Liver (tissue), 9 donors: ENCODE results near the gene DSCAM. TPM values are rescaled to one million over a fixed set of nuclear protein-coding genes. Genes with fewer than 3 reads are reported as not detected.

ENCODE experiments used
- DNase-seq: peaks from one replicate; pipeline ENCODE4 v3.0.0-alpha.2; 2017; ENCODE audit warnings: low spot score
- H3K27ac ChIP-seq, 2 donors: one replicate each; pipeline ENCODE4 v1.7.0; 2013; ENCODE audit warnings: inconsistent platforms in 2 of 2, low read length in 2 of 2, control low read depth in 1 of 2, low read depth in 1 of 2, mild to moderate bottlenecking in 1 of 2
- H3K27me3 ChIP-seq, 4 donors: one replicate each; pipeline versions ENCODE4 v1.6.1 to v1.7.0; 2013; ENCODE audit warnings: low read length in 3 of 4, inconsistent platforms in 1 of 4, mild to moderate bottlenecking in 1 of 4, moderate library complexity in 1 of 4; ENCODE audit not compliant: control insufficient read depth in 4 of 4, insufficient read depth in 4 of 4
- H3K36me3 ChIP-seq, 4 donors: one replicate each; pipeline versions ENCODE4 v1.6.1 to v1.7.0; 2013; ENCODE audit warnings: low read length in 3 of 4, mild to moderate bottlenecking in 3 of 4, low read depth in 1 of 4, moderate library complexity in 1 of 4; ENCODE audit not compliant: control insufficient read depth in 4 of 4, insufficient read depth in 3 of 4
- H3K4me1 ChIP-seq, 4 donors: one replicate each; pipeline versions ENCODE4 v1.6.1 to v1.7.0; 2013; ENCODE audit warnings: low read length in 3 of 4, mild to moderate bottlenecking in 3 of 4, moderate library complexity in 1 of 4; ENCODE audit not compliant: control insufficient read depth in 4 of 4, insufficient read depth in 4 of 4
- H3K4me3 ChIP-seq, 3 donors: one replicate each; pipeline versions ENCODE4 v1.6.1 to v1.7.0; 2013; ENCODE audit warnings: low read length in 3 of 3, control low read depth in 1 of 3, low read depth in 1 of 3, mild to moderate bottlenecking in 1 of 3
- H3K9ac ChIP-seq, 2 donors: one replicate each; pipeline ENCODE4 v1.7.0; 2013; ENCODE audit warnings: low read length in 2 of 2, mild to moderate bottlenecking in 2 of 2, moderate library complexity in 2 of 2, control low read depth in 1 of 2, low read depth in 1 of 2
- H3K9me3 ChIP-seq, 4 donors: one replicate each; pipeline versions ENCODE4 v1.6.1 to v1.7.0; 2013; ENCODE audit warnings: low read length in 3 of 4; ENCODE audit not compliant: control insufficient read depth in 4 of 4
- EGR1 ChIP-seq, 2 donors: IDR thresholded peaks; 2 replicates each; pipeline ENCODE4 v1.6.1; 2016 to 2018; ENCODE audit warnings: antibody characterized with exemption in 2 of 2, low read depth in 2 of 2
- FOXA1 ChIP-seq: IDR thresholded peaks from 2 replicates; pipeline ENCODE4 v1.6.1; 2016; ENCODE audit warnings: antibody characterized with exemption
- FOXA2 ChIP-seq: IDR thresholded peaks from 2 replicates; pipeline ENCODE4 v1.6.1; 2016; ENCODE audit warnings: antibody characterized with exemption
- GABPA ChIP-seq, 2 donors: IDR thresholded peaks in 1 of 2; conservative IDR thresholded peaks in 1 of 2; 2 replicates each; pipeline ENCODE4 v1.6.1; 2016; ENCODE audit warnings: antibody characterized with exemption in 2 of 2, mild to moderate bottlenecking in 1 of 2, moderate library complexity in 1 of 2
- HNF4A ChIP-seq, 2 donors: conservative IDR thresholded peaks; 2 replicates each; pipeline ENCODE4 v1.6.1; 2016; ENCODE audit warnings: antibody characterized with exemption in 2 of 2, mild to moderate bottlenecking in 2 of 2
- HNF4G ChIP-seq: IDR thresholded peaks from 2 replicates; pipeline ENCODE4 v1.6.1; 2016; ENCODE audit warnings: antibody characterized with exemption
- JUND ChIP-seq, 2 donors: IDR thresholded peaks; 2 replicates each; pipeline ENCODE4 v1.6.1; 2016; ENCODE audit warnings: antibody characterized with exemption in 2 of 2
- NR2F2 ChIP-seq: IDR thresholded peaks from 2 replicates; pipeline ENCODE4 v1.6.1; 2016; ENCODE audit warnings: antibody characterized with exemption
- RXRA ChIP-seq, 2 donors: IDR thresholded peaks; 2 replicates each; pipeline ENCODE4 v1.6.1; 2017 to 2018; ENCODE audit warnings: antibody characterized with exemption in 2 of 2, mild to moderate bottlenecking in 1 of 2
- SP1 ChIP-seq: IDR thresholded peaks from 2 replicates; pipeline ENCODE4 v1.6.1; 2018; ENCODE audit warnings: antibody characterized with exemption, mild to moderate bottlenecking
- TAF1 ChIP-seq: conservative IDR thresholded peaks from 2 replicates; pipeline ENCODE4 v1.6.1; 2016; ENCODE audit warnings: antibody characterized with exemption, mild to moderate bottlenecking
- YY1 ChIP-seq: IDR thresholded peaks from 2 replicates; pipeline ENCODE4 v1.6.1; 2016; ENCODE audit warnings: antibody characterized with exemption, mild to moderate bottlenecking
- WGBS: extraction: QIAGEN DNeasy Blood & Tissue Kit; methylation state at CpG from one replicate; pipeline ENCODE4 v1.1.7; 2013; 5-methylcytosine and 5-hydroxymethylcytosine counted together
- polyA plus RNA-seq, 2 donors: library from polyadenylated mRNA; stranded (reverse) in 1 of 2; unstranded in 1 of 2; fragments of 200-250 nt in 1 of 2; fragments of >200 nt in 1 of 2; fragmentation: Nextera tagmentation in 1 of 2; extraction: Ambion mirVana in 1 of 2; gene quantifications; one replicate each; pipeline versions ENCODE4 v1.2.1 to v1.2.3, GENCODE V29; 2013 to 2015
- total RNA-seq, 2 donors: library from RNA; depleted of rRNA; stranded (reverse); fragments of >200 nt; gene quantifications; one replicate each; pipeline ENCODE4 v1.2.3, GENCODE V29; 2014
- TF ChIP-seq, protein P1 (sequence below): fragments of 150-350 bp; IDR thresholded peaks from 2 replicates; pipeline ENCODE4 v1.5.1; 2017; ENCODE audit warnings: improper control_type of control experiment, low read depth, low read length; ENCODE audit not compliant: missing input control
- TF ChIP-seq, protein P2 (sequence below): IDR thresholded peaks from 2 replicates; pipeline ENCODE4 v1.6.1; 2016; ENCODE audit warnings: antibody characterized with exemption
- TF ChIP-seq, protein P3 (sequence below): IDR thresholded peaks from 2 replicates; pipeline ENCODE4 v1.6.1; 2016; ENCODE audit warnings: antibody characterized with exemption, mild to moderate bottlenecking
- TF ChIP-seq, protein P4 (sequence below): IDR thresholded peaks from 2 replicates; pipeline ENCODE4 v1.6.1; 2016; ENCODE audit warnings: antibody characterized with exemption
- TF ChIP-seq, protein P5 (sequence below): IDR thresholded peaks from 2 replicates; pipeline ENCODE4 v1.6.1; 2016; ENCODE audit warnings: antibody characterized with exemption
- donor health status: healthy.
- donor health status: healthy.
- donor health status: healthy.
- donor health status: healthy.
- donor health status: healthy.

The DSCAM gene
- total and polyA plus RNA-seq, 4 donors = 0.02 to 0.23 (median 0.10) TPM

DNA sequence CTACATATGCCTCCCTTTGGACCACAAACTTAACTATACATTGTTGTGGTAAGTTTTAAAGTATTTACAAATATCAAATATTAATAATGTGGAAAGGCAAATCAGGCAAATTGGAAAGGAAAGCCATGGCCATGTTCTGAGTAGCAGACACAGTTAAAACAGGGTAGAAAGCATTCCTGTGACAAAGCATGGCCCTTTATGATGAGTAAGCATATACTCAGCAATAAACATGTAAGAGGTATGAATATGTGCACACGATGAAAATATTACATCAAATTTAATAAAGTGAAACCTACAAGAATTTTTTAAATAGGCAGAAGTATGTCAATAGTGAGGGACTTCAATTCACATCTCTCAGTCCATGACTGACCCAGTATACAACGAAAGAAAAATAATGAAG, 389.2 kb downstream of the DSCAM start:
- TF ChIP-seq, protein P1, sequence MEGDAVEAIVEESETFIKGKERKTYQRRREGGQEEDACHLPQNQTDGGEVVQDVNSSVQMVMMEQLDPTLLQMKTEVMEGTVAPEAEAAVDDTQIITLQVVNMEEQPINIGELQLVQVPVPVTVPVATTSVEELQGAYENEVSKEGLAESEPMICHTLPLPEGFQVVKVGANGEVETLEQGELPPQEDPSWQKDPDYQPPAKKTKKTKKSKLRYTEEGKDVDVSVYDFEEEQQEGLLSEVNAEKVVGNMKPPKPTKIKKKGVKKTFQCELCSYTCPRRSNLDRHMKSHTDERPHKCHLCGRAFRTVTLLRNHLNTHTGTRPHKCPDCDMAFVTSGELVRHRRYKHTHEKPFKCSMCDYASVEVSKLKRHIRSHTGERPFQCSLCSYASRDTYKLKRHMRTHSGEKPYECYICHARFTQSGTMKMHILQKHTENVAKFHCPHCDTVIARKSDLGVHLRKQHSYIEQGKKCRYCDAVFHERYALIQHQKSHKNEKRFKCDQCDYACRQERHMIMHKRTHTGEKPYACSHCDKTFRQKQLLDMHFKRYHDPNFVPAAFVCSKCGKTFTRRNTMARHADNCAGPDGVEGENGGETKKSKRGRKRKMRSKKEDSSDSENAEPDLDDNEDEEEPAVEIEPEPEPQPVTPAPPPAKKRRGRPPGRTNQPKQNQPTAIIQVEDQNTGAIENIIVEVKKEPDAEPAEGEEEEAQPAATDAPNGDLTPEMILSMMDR = no peak
- TF ChIP-seq SP1 (no peak), HNF4A (conservative IDR thresholded peaks at IDR 0.05) (no peak), GABPA (IDR thresholded peaks at IDR 0.05 in 1 of 2, conservative IDR thresholded peaks at IDR 0.05 in 1 of 2) (no peak), HNF4G (no peak), FOXA1 (no peak), YY1 (no peak), RXRA (IDR thresholded peaks at IDR 0.05) (no peak), TAF1 (no peak), JUND (IDR thresholded peaks at IDR 0.05) (no peak), NR2F2 (no peak)
- TF ChIP-seq, protein P2, sequence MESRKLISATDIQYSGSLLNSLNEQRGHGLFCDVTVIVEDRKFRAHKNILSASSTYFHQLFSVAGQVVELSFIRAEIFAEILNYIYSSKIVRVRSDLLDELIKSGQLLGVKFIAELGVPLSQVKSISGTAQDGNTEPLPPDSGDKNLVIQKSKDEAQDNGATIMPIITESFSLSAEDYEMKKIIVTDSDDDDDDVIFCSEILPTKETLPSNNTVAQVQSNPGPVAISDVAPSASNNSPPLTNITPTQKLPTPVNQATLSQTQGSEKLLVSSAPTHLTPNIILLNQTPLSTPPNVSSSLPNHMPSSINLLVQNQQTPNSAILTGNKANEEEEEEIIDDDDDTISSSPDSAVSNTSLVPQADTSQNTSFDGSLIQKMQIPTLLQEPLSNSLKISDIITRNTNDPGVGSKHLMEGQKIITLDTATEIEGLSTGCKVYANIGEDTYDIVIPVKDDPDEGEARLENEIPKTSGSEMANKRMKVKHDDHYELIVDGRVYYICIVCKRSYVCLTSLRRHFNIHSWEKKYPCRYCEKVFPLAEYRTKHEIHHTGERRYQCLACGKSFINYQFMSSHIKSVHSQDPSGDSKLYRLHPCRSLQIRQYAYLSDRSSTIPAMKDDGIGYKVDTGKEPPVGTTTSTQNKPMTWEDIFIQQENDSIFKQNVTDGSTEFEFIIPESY = no peak
- TF ChIP-seq, protein P3, sequence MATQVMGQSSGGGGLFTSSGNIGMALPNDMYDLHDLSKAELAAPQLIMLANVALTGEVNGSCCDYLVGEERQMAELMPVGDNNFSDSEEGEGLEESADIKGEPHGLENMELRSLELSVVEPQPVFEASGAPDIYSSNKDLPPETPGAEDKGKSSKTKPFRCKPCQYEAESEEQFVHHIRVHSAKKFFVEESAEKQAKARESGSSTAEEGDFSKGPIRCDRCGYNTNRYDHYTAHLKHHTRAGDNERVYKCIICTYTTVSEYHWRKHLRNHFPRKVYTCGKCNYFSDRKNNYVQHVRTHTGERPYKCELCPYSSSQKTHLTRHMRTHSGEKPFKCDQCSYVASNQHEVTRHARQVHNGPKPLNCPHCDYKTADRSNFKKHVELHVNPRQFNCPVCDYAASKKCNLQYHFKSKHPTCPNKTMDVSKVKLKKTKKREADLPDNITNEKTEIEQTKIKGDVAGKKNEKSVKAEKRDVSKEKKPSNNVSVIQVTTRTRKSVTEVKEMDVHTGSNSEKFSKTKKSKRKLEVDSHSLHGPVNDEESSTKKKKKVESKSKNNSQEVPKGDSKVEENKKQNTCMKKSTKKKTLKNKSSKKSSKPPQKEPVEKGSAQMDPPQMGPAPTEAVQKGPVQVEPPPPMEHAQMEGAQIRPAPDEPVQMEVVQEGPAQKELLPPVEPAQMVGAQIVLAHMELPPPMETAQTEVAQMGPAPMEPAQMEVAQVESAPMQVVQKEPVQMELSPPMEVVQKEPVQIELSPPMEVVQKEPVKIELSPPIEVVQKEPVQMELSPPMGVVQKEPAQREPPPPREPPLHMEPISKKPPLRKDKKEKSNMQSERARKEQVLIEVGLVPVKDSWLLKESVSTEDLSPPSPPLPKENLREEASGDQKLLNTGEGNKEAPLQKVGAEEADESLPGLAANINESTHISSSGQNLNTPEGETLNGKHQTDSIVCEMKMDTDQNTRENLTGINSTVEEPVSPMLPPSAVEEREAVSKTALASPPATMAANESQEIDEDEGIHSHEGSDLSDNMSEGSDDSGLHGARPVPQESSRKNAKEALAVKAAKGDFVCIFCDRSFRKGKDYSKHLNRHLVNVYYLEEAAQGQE = no peak
- TF ChIP-seq, protein P4, sequence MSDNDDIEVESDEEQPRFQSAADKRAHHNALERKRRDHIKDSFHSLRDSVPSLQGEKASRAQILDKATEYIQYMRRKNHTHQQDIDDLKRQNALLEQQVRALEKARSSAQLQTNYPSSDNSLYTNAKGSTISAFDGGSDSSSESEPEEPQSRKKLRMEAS = no peak
- no peak overlapping the region for H3K4me3 ChIP-seq
- H3K27ac ChIP-seq = no peak overlapping the region
- WGBS = 75% methylated on average over 2 of the region's 2 CpGs
- no peaks in the 10 kb centered on the region for H3K4me1 ChIP-seq
- no peaks in the 10 kb centered on the region for H3K9me3 ChIP-seq
- no peaks in the 10 kb centered on the region for H3K36me3 ChIP-seq
- H3K9ac ChIP-seq = no peak overlapping the region
- no peak for DNase-seq
- peaks cover 0 to 2% (median 0%) of the 10 kb centered on the region in 4 donors for H3K27me3 ChIP-seq

DNA sequence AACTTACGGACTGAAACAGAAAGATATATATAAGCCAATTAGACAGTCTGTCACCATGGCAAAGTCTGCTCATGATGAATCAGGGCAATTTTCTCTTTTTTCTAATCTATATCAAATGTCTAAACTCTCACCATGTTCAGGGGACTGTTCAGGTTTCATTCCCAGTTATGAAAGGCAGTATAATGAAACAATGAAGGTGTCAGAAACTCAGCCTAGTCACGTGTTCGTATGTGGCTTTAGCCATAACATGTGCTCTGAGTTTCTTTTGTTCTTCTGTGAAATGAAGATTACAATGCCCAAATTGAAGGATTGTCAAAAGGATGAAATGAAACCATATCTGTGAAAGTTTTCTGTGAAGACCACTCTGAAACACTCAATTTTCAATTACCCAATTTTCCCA, 392.9 kb downstream of the DSCAM start:
- Histone ChIP-seq H3K36me3 (no peaks in the 10 kb centered on the region), H3K9ac (no peak overlapping the region), H3K27ac (no peak overlapping the region), H3K27me3 (peaks cover 0 to 2% (median 0%) of the 10 kb centered on the region in 4 donors), H3K9me3 (no peaks in the 10 kb centered on the region), H3K4me3 (no peak overlapping the region), H3K4me1 (no peaks in the 10 kb centered on the region)
- 78% methylated on average over 3 of the region's 3 CpGs for WGBS
- DNase-seq = no peak
- TF ChIP-seq FOXA2 = no peak
- no peak for TF ChIP-seq TAF1
- no peak for TF ChIP-seq HNF4A (conservative IDR thresholded peaks at IDR 0.05)
- no peak for TF ChIP-seq GABPA (IDR thresholded peaks at IDR 0.05 in 1 of 2, conservative IDR thresholded peaks at IDR 0.05 in 1 of 2)
- TF ChIP-seq HNF4G = no peak
- TF ChIP-seq, protein P1 = no peak
- TF ChIP-seq, protein P5, sequence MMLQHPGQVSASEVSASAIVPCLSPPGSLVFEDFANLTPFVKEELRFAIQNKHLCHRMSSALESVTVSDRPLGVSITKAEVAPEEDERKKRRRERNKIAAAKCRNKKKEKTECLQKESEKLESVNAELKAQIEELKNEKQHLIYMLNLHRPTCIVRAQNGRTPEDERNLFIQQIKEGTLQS = no peak
- TF ChIP-seq SP1 = no peak
- no peak for TF ChIP-seq EGR1 (IDR thresholded peaks at IDR 0.05; ENCODE audit: low read depth in 2 of 2)
- TF ChIP-seq, protein P3 = no peak
- TF ChIP-seq, protein P4 = no peak
